HG02798 (cell line): ENCODE data around the gene HLA-E.

ENCODE experiments used
- ATAC-seq: cut with Tn5 transposase; IDR thresholded peaks from one replicate; pipeline ENCODE4 v1.9.1; 2021; ENCODE audit warnings: mild to moderate bottlenecking; ENCODE audit not compliant: unreplicated experiment, poor library complexity

HLA-E gene

DNA sequence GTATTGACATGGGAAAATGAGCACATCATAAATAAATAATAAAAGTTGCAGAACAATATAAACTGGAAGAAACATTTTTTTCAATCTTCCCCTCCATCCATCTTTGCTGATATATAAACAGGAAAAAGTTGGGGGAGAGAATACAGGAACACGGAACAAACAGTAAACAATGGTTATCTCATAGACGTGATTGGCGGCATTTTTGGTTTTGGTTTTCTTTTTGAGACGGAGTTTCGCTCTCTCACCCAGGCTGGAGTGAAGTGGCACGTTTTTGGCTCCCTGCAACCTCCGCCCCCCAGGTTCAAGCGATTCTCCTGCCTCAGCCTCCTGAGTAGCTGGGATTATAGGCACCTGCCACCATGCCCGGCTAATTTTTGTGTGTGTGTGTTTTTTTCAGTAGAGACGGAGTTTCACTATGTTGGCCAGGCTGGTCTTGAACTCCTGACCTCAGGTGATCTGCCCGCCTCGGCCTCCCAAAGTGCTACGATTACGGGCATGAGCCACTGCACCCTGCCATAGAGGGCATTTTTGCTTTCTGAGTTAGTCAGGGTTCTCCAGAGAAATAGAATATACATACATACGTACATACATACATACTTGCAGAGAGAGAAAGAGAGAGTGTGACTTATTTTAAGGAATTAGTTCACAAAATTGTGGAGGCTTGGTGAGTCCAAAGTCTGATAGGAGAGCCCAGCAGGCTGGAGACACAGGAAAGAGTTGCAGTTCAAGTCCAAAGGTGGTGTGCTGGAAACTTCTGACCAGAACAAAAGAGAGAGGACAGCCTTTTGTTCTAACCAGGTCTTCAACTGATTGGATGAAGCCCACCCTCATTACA is 44.4 kb downstream of the HLA-E start:
- no peak for ATAC-seq

DNA sequence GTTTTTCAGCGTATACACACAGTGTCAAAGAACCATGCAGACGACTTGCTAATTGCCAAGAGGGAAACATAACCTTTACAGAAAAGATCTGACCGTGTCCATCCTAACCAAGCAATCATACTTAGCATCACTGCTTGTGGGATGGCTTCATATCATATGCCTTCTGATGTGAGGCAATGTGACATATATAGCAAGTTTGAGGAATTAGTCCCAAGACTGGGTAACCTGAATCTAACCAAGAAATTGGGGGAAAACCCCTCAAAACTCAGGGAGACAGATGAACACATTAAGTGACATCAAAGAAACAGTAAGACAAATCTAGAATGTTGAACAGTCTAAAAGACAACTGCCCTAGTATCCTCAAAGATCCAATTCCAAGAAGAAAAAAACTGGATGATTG is 48.6 kb downstream of the HLA-E start:
- no peak for ATAC-seq

DNA sequence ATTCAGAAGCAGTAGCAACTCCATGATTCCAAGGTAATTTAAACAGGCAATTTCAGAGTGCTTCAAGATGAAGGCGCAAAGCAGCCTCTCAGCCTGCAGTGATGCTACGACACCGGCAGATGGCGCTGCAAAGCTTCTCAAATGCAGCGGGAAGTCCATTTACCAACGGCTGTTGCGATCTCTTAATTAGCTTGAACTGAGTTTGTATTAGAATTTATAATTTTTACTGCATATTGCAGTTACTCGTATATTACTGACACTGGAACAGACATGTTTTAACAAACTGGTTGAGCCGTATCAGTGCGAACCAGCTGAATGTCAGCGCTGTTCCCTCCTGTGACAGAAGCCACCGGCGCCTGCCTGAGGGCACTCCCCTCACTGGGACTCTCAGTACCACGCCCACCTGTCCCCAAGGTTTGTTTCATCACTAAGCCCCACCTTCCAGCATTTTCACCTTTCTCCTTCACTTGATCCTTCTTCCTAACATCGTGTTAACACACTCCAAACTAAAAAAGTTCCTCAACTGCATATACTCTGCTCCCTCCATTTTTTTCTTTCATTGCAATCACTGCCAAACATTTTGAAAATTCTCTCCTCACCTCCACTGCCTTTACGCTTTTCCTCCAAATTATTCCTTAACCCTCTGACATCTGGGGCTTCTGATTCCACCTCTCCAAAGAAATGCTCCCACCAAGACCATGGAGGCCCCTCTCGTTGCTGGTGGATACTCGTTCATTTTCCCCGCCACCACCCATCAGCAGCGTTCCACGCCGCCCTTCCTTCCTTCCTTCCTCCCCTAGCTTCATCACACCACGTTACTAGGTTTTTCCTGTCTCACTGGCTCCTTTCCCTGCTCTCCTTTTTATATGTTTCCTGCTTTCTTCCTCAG is 52.5 kb downstream of the HLA-E start:
- ATAC-seq: peak; percentile 66

- no peak for ATAC-seq
Observed at GRCh38 chr6:30542404-30542725, 53.1 kb downstream of the HLA-E start.

DNA sequence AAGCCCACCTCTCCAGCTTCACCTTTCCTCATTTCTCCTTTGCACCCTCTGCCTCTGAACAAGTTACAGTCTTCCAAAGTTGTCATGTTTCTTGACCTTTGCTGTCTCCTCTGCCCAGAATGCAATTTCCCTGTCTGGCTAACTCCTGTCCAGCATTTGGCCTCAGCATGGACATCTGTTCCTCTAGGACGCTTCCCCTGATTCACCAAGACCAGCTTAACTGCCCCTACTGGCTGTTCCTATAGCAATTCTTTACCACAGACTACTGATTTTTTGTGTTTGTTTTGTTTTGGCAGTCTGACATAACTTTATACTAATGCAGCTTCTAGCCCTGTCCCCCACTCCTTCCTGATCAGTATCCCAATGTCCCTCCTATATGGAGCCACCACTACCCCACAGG is 53.6 kb downstream of the HLA-E start:
- no peak for ATAC-seq
